Dedifferentiated amniotic fluid mesenchymal stem cell (primary cell): ENCODE results near the gene APLP2.

Experiments used
- DNase-seq: peaks from one replicate; pipeline ENCODE4 v3.0.0-alpha.2; 2016; ENCODE audit errors: extremely low spot score

The APLP2 gene

DNA sequence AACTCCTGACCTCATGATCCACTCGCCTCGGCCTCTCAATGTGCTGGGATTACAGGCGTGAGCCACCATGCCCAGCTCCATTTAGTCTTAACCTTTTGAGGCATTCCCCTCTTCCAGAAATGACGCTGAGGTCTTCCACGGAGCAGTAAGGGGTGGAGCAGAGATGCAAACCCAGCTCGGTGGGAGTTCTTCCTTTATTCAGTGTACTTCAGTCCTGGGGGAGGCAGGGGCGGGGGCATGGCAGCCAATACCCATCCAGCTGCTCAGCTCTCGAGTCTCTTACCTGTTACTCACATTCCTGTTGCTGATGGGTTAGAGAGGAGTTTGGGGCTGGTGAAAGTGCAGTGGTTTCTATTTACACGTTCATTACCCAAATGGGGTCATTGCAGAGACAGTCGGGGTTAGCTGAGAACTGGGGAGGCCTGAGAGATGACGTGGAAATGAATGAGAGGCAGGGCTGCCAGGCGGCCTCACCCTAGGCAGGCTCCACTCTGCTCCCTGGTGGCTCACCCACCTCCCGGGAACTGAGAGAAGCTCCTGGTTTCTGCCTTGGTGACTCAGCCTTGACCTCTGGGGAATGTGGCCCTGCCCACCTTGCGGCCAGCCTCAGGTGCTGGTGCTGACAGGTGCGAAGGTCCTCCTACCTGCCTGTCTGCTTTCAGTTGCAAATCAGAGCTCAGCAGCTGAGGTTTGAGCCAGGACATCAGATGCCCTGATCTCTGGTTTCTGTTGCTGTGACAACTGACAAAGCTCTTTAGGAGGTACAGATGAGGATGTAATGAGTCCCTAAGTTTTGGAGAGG, 76.5 kb downstream of the APLP2 start:
- no peak for DNase-seq

DNA sequence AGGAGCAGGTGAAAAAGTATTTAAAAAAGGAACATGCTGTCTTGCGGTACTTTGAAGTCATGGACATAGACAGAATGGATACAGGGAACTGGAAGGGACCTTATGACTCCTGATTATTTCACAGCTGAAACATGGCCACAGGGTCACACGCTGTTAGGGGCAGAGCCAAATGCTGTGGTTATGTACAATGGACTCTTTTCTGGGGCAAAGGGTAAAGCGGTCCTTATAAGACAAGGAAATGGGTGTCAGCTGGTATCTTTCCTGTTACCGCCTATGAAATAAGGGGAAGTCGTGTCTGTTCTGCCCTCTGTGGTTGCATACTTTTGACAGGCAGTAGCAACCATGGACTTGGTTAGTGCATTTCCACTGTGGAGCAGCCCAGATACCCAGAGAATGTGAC, 77.1 kb downstream of the APLP2 start:
- no peak for DNase-seq

- no peak for DNase-seq
Measured at GRCh38 chr11:130148796-130149326, 79.2 kb downstream of the APLP2 start.

GRCh38 chr11:130150790-130151189, 81.1 kb downstream of the APLP2 start:
- no peak for DNase-seq

- DNase-seq = no peak
Measured at GRCh38 chr11:130151196-130151595, 81.5 kb downstream of the APLP2 start.

DNA sequence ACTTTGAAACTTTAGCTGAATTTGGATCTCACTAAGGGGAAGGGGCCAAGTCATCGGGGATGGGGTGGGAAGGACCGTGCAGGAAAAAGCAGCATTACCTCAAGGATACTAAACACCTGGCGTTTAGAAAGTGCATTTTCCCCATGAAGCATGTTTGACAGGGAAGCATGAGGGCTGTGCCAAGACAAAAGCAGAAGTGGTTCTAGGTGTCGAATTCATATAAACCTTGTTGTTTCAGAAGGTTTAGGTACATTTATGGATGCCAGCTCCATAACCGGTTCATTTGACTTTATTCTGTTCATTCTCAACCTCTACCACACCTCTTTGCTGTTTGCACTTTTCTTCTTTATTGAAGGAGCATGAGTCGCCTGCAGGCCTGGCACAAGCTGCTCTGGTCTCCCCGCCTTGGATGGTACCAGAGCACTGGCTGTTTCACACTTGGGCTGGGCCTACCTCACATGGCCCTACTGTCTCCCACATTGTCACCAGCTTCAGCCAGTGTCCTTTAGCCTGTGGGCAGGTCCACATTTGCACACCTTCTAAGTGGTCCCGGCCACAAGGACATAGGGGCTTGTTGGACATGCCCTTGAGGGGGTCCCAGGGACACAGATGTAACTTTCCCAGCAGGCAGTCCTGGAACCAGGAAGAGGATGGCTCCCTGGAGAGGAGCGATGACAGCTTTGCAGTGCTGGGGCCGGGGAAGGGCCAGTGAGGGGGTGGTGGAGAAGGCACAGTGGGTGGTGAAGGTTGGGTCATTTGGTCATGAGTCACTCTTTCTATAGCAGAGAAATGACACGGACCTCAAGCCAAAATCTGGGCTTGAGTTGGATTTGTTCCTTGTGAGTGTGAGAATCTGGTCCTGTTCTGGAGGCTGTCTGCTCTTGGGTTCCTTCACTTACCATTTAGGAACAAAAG, 86.7 kb downstream of the APLP2 start:
- no peak for DNase-seq

GRCh38 chr11:130157101-130157500, 87.4 kb downstream of the APLP2 start:
- no peak for DNase-seq

DNA sequence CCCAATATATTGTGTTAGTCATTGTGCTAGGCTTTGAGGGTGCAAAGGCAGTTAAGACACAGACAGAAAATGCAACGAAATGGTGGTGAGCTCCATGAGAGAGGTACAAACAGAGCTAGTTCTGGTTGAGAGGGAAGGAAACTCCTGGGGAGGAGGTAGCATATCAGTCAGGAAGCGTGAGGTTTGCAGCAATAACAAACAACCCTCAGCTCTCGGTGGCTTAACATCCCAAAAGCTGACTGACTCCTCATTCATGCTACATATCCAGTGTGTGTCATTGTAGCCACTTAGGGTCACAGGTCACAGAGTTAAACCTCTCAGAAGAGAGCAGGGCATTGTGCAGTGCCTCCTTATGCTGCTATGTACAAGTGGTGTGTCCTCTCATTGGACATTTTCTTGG, 88.1 kb downstream of the APLP2 start:
- DNase-seq = no peak

DNA sequence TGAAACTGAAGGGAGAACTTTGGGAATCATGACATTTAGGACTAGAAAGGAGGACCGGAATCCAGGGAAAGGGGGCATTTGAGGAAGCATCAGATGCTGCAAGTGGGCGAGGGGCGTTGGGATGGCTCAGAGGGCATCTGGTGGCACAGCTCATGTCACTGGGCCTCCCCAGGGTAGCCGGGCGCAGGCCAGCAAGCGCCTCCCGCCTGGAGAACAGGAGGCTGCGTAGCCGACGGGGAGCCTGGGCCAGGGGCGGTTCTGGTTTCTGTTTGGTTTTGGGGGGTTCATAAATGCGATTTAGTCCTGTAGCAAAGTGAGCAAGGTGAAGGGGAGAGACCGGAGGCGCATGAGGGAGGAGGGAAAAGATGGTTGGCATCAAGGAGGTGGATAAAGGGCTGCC, 89.4 kb downstream of the APLP2 start:
- no peak for DNase-seq

- DNase-seq = no peak
Measured at GRCh38 chr11:130159657-130160497, 90.2 kb downstream of the APLP2 start, which contains the start of gene ST14. Gene ST14, plus strand, starts transcription at chr11:130159782. Its CDS starts 198 bp downstream, at chr11:130159980.

DNA sequence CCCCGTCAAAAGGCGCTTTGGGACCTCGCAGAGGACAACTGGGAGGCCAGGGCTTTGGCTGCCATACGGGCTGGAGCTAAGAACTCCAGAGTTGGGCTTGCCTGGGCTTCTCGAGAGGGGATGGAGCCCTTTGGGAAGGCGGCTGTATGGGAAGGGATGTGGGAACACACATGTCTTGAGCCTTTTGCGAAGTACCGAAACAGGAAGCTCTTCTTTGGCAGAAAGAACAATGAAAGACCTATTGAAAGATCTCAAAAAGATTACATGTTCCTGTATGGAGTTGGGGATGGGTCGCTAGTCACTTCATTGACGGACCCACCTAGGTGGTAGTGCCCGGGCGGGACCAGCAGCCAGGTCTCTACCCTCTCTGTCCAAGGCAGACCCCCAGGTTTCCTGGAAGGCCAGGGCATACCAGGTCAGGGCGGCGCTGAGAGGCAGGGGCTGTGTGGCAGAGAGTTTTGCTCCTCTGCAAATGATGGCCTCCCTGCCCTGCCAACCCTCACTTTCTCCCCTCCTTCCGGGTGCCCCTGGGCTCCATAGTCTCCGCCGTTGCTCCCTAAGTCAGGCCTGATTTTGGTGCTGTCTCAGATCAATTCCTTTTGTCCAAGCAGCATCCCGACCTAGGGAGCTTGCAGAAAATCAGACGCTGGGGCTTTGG, 90.9 kb downstream of the APLP2 start:
- no peak for DNase-seq

DNA sequence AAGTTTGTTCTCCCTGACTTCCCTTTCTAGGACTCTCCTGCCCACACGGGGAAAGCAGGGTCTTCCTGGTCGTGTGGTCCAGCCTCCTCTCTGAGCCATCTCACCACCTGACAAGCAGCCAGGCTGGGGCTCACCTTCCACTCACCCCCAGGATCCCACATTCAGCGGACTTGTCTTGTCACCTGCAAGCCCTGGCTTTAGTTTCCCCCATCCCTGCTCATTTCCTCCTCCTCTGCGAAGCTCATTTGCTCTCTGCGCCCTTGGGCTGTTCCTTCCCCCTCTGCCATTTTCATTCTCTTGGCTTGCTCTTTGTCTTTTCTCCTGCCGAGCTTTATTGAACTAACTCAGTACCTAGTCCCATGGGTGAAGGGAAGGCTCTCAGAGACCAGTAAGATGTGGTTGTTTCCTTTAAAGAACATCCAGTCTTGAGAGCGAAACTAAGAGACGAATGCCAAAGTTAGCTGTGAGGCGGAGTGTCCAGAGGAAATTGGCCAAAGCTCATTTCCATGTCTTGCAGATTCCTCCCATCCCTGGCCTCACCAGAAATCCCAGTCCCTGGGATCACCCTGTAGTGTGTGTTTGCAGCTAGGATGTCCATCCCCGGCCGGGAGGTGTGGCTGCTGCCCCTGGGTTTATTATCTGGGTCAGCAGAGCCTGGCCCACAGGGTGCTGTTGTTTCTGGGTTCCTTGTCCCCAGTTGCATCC, 91.9 kb downstream of the APLP2 start:
- no peak for DNase-seq

DNA sequence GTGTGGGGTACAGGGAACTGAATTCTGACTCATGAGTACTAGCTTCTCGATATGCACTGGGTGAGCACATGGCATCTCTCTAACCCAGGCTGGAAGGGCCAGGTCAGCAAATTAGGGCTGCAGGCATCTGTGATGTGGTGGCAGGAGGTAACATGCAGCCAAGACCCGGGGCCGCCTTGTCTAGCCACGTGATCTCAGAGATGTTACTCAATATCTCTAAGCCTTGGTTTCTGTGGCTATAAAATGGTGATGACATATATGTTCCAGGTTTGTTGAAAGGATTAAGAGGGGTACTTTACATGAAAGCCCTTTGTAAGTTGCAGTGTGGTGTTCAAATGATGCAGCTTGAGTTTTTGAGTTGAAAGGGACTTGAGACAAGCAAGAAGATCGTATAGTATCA, 93.0 kb downstream of the APLP2 start:
- no peak for DNase-seq

DNA sequence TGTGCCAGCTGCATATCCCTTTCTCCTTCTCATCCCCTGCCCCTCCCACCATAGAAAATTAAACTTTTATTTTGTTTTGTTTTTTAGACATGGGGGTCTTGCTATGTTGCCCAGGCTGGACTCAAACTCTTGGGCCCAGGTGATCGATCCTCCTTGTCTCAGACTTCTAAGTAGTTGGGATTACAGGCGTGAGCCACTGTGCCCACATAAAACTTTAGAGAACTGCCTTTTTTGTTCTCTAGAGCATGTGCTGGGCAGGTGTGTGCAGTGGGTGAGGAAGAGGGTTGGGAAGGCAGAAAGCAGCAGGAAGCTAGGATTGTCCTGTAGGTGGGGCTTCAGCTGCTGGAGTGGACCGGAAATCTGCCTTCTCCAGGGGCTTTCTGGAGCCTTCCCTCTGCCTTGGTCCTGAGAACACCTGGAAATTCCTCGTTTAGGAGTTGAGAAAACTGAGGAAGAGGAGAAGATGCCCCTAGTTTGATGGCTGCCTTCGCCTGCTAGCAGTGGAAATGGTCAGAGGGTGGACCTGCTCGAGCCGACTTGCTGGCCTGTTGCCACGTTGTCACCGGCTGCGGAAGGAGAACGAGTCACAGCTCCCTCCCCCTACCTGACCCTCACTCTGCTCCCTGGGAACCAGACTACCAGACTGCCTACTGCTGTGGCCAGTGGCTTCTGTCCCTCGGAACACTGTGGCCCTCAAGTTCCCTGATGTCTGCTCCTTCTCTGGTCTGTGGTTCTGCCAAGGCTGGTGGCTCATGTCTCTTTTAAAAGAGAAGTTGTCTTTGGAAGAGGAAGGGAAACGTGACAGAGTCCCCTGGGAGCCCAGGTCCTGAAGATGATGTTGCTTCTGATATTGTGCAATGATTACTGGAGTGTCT, 93.9 kb downstream of the APLP2 start:
- no peak for DNase-seq

GRCh38 chr11:130164221-130164570, 94.5 kb downstream of the APLP2 start:
- DNase-seq = no peak

GRCh38 chr11:130165601-130166456, 96.1 kb downstream of the APLP2 start:
- no peak for DNase-seq

GRCh38 chr11:130166457-130166784, 96.7 kb downstream of the APLP2 start:
- DNase-seq = peak; percentile 56

GRCh38 chr11:130167146-130167545, 97.5 kb downstream of the APLP2 start:
- no peak for DNase-seq

DNA sequence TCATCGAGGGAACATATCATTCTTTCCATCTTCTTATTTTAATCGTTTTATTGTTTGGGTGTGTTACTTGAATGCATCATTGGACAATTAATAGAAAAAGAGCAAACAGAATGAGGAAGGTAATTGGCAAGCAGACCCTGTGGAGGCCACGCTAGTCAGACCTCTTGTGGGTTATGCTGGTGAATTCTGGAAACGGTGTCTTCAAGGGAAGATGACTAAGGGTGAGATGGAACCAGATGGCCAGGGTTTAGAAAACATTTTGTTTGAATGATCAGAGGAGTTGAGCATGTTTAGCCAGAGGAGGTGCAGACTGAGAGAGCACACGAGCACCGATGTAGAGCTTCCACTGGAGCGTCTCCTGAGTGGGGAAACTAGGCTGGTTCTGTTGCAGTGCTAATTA, 98.4 kb downstream of the APLP2 start:
- no peak for DNase-seq
